HS-27A (cell line): Measurements from ENCODE around the gene SPEF1.

Experiments
- DNase-seq: peaks from one replicate; pipeline ENCODE4 v3.0.0-alpha.2; 2012; ENCODE audit warnings: low read depth, missing footprints

Gene SPEF1

GRCh38 chr20:3787324-3788014, 6.2 kb upstream of the SPEF1 start:
- no peak for DNase-seq

- no peak for DNase-seq
Observed at GRCh38 chr20:3786665-3787323, 5.5 kb upstream of the SPEF1 start, which contains the start of gene CENPB. Gene CENPB, minus strand, starts transcription at chr20:3786740. Its CDS starts 257 bp downstream, at chr20:3786483.

GRCh38 chr20:3786126-3786484, 4.9 kb upstream of the SPEF1 start:
- DNase-seq: no peak

GRCh38 chr20:3785240-3786125, 4.2 kb upstream of the SPEF1 start:
- no peak for DNase-seq

GRCh38 chr20:3784863-3785239, 3.6 kb upstream of the SPEF1 start:
- no peak for DNase-seq

- DNase-seq: no peak
Observed at GRCh38 chr20:3784216-3784853, 3.1 kb upstream of the SPEF1 start.

- DNase-seq: no peak
Observed at GRCh38 chr20:3783511-3784195, 2.4 kb upstream of the SPEF1 start.

GRCh38 chr20:3783068-3783489, 1.8 kb upstream of the SPEF1 start:
- no peak for DNase-seq

GRCh38 chr20:3782597-3782996, 1.3 kb upstream of the SPEF1 start:
- no peak for DNase-seq

- no peak for DNase-seq
Observed at GRCh38 chr20:3778976-3779375, 2.3 kb downstream of the SPEF1 start.

- DNase-seq: no peak
Observed at GRCh38 chr20:3777716-3778629, 3.3 kb downstream of the SPEF1 start.

- DNase-seq: no peak
Observed at GRCh38 chr20:3777381-3777715, 3.9 kb downstream of the SPEF1 start.

- no peak for DNase-seq
Observed at GRCh38 chr20:3775457-3776108, 5.7 kb downstream of the SPEF1 start.

GRCh38 chr20:3771552-3772058, 9.6 kb downstream of the SPEF1 start:
- DNase-seq: no peak

- peak; percentile 65 for DNase-seq
Observed at GRCh38 chr20:3768342-3769130, 12.7 kb downstream of the SPEF1 start.

- peak; percentile 92 for DNase-seq
Observed at GRCh38 chr20:3767427-3768341, 13.6 kb downstream of the SPEF1 start, which contains the start of gene ADISSP. Gene ADISSP, minus strand, starts transcription at chr20:3767753. Its CDS starts 7,653 bp downstream, at chr20:3760100.

GRCh38 chr20:3767110-3767426, 14.2 kb downstream of the SPEF1 start:
- DNase-seq: no peak
